BLaER1 treated with 17β-estradiol and CSF1 and Interleukin-3, amounts not matched to agents 10 nM and 100 nM (cell line): Measurements from ENCODE around the gene TMEM156.

ENCODE experiments used
- H3K27ac ChIP-seq, 11 experiments: shearing (Covaris generic); formaldehyde crosslinking; 2 replicates each; pipeline ENCODE4 v1.8.1; 2022
- H3K27me3 ChIP-seq, 11 experiments: shearing (Covaris generic); formaldehyde crosslinking; 2 replicates each; pipeline ENCODE4 v1.8.1; 2022
- H3K36me3 ChIP-seq, 11 experiments: shearing (Covaris generic); formaldehyde crosslinking; 2 replicates each; pipeline ENCODE4 v1.8.1; 2022
- H3K4me1 ChIP-seq, 10 experiments: shearing (Covaris generic); formaldehyde crosslinking; 2 replicates each; pipeline ENCODE4 v1.8.1; 2022
- H3K4me2 ChIP-seq, 11 experiments: shearing (Covaris generic); formaldehyde crosslinking; 2 replicates each; pipeline ENCODE4 v1.8.1; 2022
- H3K4me3 ChIP-seq, 10 experiments: shearing (Covaris generic); formaldehyde crosslinking; 2 replicates each; pipeline ENCODE4 v1.8.1; 2022
- H3K9ac ChIP-seq, 11 experiments: shearing (Covaris generic); formaldehyde crosslinking; 2 replicates each; pipeline ENCODE4 v1.8.1; 2022
- H3K9me3 ChIP-seq, 11 experiments: shearing (Covaris generic); formaldehyde crosslinking; replicated peaks in 1 of 11; 2 replicates each; pipeline ENCODE4 v1.8.1; 2022
- H4K20me1 ChIP-seq, 11 experiments: shearing (Covaris generic); formaldehyde crosslinking; 2 replicates each; pipeline ENCODE4 v1.8.1; 2022
- Cebpa-rat ChIP-seq, 11 experiments: shearing (Covaris generic); IDR thresholded peaks; 2 replicates each; pipeline ENCODE4 v1.8.1; 2022

TMEM156 gene, protein sequence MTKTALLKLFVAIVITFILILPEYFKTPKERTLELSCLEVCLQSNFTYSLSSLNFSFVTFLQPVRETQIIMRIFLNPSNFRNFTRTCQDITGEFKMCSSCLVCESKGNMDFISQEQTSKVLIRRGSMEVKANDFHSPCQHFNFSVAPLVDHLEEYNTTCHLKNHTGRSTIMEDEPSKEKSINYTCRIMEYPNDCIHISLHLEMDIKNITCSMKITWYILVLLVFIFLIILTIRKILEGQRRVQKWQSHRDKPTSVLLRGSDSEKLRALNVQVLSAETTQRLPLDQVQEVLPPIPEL

DNA sequence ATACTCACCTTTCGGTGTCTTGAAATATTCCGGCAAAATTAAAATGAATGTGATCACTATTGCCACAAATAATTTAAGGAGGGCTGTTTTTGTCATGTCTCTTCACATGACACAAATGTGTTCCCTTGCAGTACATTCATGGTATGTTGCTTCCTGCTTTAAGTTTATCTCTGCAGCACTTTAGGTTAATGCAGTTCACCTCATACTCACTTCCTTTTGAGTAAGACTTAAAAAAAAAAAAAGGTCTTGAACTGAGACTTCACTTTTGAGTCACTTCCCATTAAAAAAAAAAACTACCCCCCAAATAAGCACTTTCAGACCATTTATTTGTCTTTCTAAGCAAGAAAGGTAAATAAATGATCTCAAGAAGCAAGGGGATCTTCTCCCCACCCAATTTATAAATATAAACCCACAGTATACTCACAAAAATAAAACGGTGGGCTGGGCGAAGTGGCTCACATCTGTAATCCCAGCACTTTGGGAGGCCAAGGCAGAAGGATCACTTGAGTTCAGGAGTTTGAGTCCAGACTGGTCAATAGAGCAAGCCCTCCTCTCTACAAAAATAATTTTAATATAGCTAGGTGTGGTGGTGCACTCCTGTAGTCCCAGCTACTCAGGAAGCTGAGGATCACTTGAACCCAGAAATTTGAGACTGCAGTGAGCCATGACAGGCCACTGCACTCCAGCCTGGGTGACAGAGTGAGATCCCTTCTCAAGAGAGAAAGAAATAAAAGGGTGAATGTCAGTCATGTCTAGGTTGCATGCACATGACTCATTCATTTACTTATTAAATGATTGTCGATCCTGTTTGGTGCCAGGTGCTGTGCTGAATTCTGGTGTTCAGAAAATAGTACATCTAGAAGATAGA lies at the start of gene TMEM156:
TMEM156 (minus strand) TSS at position 192 of the 868 bp plus-strand sequence; CDS start at position 96, 96 bp downstream.
- Histone ChIP-seq H4K20me1 (no peaks in the 10 kb centered on the region), H3K4me2 (peak within 1 kb of the TSS; percentile 7 to 75 (median 39); a peak in 19 of 22 replicates), H3K27me3 (no peaks in the 10 kb centered on the region), H3K9me3 (no peaks in the 10 kb centered on the region), H3K9ac (peak within 1 kb of the TSS in 3 of 11 experiments; percentile 6 to 44 (median 38); a peak in 5 of 22 replicates), H3K27ac (peak within 1 kb of the TSS in 6 of 11 experiments; percentile 15 to 76 (median 56); a peak in 11 of 22 replicates), H3K36me3 (no peaks in the 10 kb centered on the region), H3K4me3 (no peak within 1 kb of the TSS), H3K4me1 (peaks cover 47 to 71% (median 62%) of the 10 kb centered on the region in 10 experiments)
- TF ChIP-seq Cebpa-rat (IDR thresholded peaks at IDR 0.05) = no peak

DNA sequence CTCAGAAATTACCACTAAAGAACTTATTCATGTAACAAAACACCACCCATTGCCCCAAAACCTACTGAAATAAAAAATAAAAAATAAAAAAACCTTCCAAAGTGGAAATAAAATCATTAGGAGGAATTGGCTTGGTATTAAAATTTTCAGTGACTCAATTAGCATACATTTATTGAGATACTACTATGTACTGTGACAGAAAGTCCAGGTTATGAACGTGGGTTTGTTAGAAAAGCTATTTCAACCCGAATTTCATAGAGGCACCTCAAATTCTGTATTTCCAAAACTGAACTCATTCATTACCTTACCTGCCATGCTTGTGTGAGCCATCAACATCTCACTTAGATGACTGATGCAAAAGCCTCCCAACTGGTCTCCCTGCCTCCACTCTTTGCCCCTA lies 46.6 kb upstream of the TMEM156 start:
- Histone ChIP-seq H3K4me3 (no peak overlapping the region), H3K4me2 (no peak overlapping the region), H3K9me3 (0 out of 22 replicates have a peak, but pooled peaks cover 0 to 7% (median 0%) of the 10 kb centered on the region in 11 experiments), H3K9ac (no peak overlapping the region), H3K4me1 (no peaks in the 10 kb centered on the region), H3K27me3 (no peaks in the 10 kb centered on the region), H4K20me1 (no peaks in the 10 kb centered on the region; a peak in 2 of 22 replicates), H3K27ac (no peak overlapping the region), H3K36me3 (peaks cover 12 to 66% (median 31%) of the 10 kb centered on the region in 11 experiments)
- no peak for TF ChIP-seq Cebpa-rat (IDR thresholded peaks at IDR 0.05)

DNA sequence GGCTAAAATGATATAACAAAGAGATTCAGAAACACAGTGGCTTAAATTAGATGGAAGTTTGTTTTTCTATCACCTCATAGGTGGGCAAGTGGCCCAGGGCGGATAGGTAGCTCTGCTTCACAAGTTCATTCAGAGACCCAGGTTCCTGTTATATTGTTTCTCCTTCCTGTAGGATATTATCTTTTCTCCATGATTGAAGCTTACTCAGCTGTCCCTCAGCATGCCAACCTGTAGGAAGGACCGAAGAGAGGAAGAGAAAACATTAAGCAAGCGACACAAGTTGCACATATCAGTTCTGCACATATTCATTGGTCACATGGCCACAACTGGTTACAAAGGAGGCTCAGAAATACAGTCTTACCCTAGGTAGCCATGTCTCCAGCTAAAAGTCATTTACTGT lies 36.7 kb upstream of the TMEM156 start:
- Histone ChIP-seq H3K9me3 (no peaks in the 10 kb centered on the region), H3K9ac (no peak overlapping the region), H3K27ac (no peak overlapping the region), H3K4me2 (peak overlapping the region in 2 of 11 experiments; percentile 29 to 50; a peak in 2 of 22 replicates), H3K36me3 (no peaks in the 10 kb centered on the region; a peak in 3 of 22 replicates), H3K27me3 (no peaks in the 10 kb centered on the region), H4K20me1 (peaks cover 0 to 15% (median 0%) of the 10 kb centered on the region in 11 experiments; a peak in 2 of 22 replicates), H3K4me3 (no peak overlapping the region), H3K4me1 (peaks cover 0 to 15% (median 0%) of the 10 kb centered on the region in 10 experiments; a peak in 3 of 20 replicates)
- no peak for TF ChIP-seq Cebpa-rat (IDR thresholded peaks at IDR 0.05)

DNA sequence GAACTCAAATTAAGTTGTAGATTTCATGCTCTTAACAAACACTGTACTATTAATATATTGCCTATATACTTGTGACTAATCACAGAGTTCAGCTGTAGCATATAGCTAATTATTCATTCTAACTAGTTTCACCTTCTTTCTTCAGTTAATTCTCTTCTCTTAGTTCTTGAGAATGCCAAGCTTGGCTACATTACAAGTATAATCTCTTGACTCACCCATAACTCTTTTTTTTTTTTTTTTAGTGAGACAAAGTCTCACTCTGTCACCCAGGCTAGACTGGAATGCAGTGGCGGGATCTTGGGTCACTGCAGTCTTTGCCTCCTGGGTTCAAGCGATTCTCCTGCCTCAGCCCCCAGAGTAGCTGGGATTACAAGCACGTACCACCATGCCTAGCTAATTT lies 35.2 kb upstream of the TMEM156 start:
- H4K20me1 ChIP-seq = peaks cover 0 to 18% (median 4%) of the 10 kb centered on the region in 11 experiments; a peak in 7 of 22 replicates
- H3K27me3 ChIP-seq = no peaks in the 10 kb centered on the region
- H3K36me3 ChIP-seq = no peaks in the 10 kb centered on the region; a peak in 3 of 22 replicates
- no peak overlapping the region for H3K27ac ChIP-seq
- H3K9me3 ChIP-seq = no peaks in the 10 kb centered on the region
- TF ChIP-seq Cebpa-rat (IDR thresholded peaks at IDR 0.05) = no peak
- no peak overlapping the region for H3K4me3 ChIP-seq
- peaks cover 0 to 15% (median 2%) of the 10 kb centered on the region in 10 experiments; a peak in 8 of 20 replicates for H3K4me1 ChIP-seq
- H3K9ac ChIP-seq = no peak overlapping the region
- H3K4me2 ChIP-seq = no peak overlapping the region

DNA sequence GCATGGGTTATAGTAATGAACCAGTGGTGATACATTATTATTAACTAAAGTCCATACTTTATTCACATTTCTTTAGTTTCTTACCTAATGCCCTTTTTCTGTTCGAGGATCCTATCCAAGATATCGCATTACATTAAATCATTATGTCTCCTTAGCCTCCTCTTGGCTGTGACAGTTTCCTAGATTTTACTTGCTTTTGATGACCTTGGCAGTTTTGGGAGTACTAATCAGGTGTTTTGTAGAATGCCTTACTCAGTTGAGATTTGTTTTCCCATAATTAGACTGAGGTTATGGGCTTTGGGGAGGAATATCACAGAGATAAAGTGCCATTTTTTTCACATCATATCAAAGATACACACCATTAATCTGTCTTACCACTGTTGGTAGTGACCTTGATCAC lies 34.8 kb upstream of the TMEM156 start:
- H3K4me2 ChIP-seq = no peak overlapping the region
- H3K27ac ChIP-seq = no peak overlapping the region
- no peaks in the 10 kb centered on the region for H3K27me3 ChIP-seq
- no peak overlapping the region for H3K9ac ChIP-seq
- TF ChIP-seq Cebpa-rat (IDR thresholded peaks at IDR 0.05) = no peak
- H4K20me1 ChIP-seq = peaks cover 0 to 18% (median 8%) of the 10 kb centered on the region in 11 experiments; a peak in 7 of 22 replicates
- H3K4me3 ChIP-seq = no peak overlapping the region
- H3K9me3 ChIP-seq = no peaks in the 10 kb centered on the region
- H3K36me3 ChIP-seq = no peaks in the 10 kb centered on the region; a peak in 3 of 22 replicates
- peaks cover 0 to 15% (median 5%) of the 10 kb centered on the region in 10 experiments; a peak in 10 of 20 replicates for H3K4me1 ChIP-seq

DNA sequence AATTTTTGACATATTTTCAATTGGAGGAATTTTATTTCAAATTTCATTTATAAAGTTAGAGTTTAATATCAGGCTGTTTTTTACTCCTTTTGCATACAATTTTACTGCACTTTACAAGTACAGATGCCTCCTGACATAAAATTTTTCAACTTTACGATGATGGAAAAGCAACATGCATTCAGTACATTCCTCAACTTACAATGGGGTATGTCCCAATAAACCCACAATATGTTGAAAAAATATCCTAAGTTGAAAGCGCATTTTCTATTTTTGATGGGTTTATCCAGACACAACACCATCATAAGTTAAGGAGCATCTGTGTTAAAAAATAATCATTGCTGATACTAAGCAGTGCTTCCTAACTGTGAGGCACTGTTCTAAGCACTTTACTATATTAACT lies 34.2 kb upstream of the TMEM156 start:
- Histone ChIP-seq H3K4me3 (no peak overlapping the region), H3K27me3 (no peaks in the 10 kb centered on the region), H3K4me2 (no peak overlapping the region), H4K20me1 (peaks cover 0 to 24% (median 8%) of the 10 kb centered on the region in 11 experiments; a peak in 7 of 22 replicates), H3K9me3 (no peaks in the 10 kb centered on the region), H3K9ac (no peak overlapping the region), H3K36me3 (no peaks in the 10 kb centered on the region; a peak in 3 of 22 replicates), H3K27ac (no peak overlapping the region), H3K4me1 (peaks cover 0 to 15% (median 7%) of the 10 kb centered on the region in 10 experiments; a peak in 10 of 20 replicates)
- TF ChIP-seq Cebpa-rat (IDR thresholded peaks at IDR 0.05) = no peak

DNA sequence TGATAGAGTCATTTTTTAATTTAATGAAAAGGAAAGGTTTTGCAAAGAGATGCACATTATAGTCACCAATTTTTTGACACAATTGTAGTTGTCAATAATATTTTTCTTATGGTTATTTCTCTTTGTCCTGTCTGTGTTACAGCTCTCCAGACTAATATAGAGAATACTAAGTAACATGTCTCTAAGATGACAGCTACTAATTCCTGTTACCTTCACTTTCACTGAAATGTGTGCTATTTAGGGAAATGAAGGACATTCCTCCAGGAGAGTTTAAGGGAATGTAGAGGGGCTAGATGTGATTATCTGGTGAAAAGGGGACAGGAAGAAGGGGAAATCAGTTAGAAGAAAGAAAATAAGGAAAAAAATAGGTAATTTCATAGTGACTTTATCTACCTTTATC lies 31.2 kb upstream of the TMEM156 start:
- TF ChIP-seq Cebpa-rat (IDR thresholded peaks at IDR 0.05) = no peak
- H3K36me3 ChIP-seq = no peaks in the 10 kb centered on the region; a peak in 1 of 22 replicates
- H3K4me3 ChIP-seq = no peak overlapping the region
- no peak overlapping the region for H3K27ac ChIP-seq
- H3K27me3 ChIP-seq = no peaks in the 10 kb centered on the region
- H4K20me1 ChIP-seq = peaks cover 0 to 51% (median 8%) of the 10 kb centered on the region in 11 experiments; a peak in 7 of 22 replicates
- no peak overlapping the region for H3K9ac ChIP-seq
- no peak overlapping the region for H3K4me2 ChIP-seq
- H3K9me3 ChIP-seq = no peaks in the 10 kb centered on the region
- H3K4me1 ChIP-seq = peaks cover 0 to 14% (median 6%) of the 10 kb centered on the region in 10 experiments; a peak in 10 of 20 replicates

DNA sequence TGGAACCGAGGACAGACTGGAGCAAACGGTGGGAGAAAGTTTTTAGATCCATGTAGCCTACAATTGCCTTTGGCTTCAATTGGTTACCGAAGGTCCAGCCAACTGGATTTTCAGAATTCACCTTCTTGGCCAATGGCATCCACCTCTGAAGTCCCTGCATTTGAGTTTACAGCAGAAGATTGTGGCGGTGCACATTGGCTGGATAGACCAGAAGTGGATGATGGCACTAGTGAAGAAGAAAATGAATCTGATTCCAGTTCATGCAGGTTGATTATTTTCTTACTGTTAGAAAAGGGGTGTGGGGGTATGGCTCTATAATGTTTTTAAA lies 30.5 kb upstream of the TMEM156 start:
- H4K20me1 ChIP-seq = peaks cover 0 to 49% (median 8%) of the 10 kb centered on the region in 11 experiments; a peak in 7 of 22 replicates
- H3K4me3 ChIP-seq = no peak overlapping the region

More for the DNA sequence above, 30.5 kb upstream of the TMEM156 start:
- no peaks in the 10 kb centered on the region for H3K27me3 ChIP-seq
- no peak overlapping the region for H3K9ac ChIP-seq
- H3K27ac ChIP-seq = no peak overlapping the region
- H3K4me2 ChIP-seq = peak overlapping the region in 1 of 11 experiments; percentile 1; a peak in 2 of 22 replicates
- H3K9me3 ChIP-seq = no peaks in the 10 kb centered on the region
- H3K36me3 ChIP-seq = no peaks in the 10 kb centered on the region; a peak in 1 of 22 replicates
- TF ChIP-seq Cebpa-rat (IDR thresholded peaks at IDR 0.05) = no peak
- peaks cover 0 to 14% (median under 1%) of the 10 kb centered on the region in 10 experiments; a peak in 8 of 20 replicates for H3K4me1 ChIP-seq
